H9 (cell line): ENCODE results near the gene FAM221B. TPM values are rescaled to one million over a fixed set of nuclear protein-coding genes. Genes with fewer than 3 reads are reported as not detected.

ENCODE experiments used
- DNase-seq: peaks from one replicate; pipeline ENCODE4 v3.0.0-alpha.2; 2017
- H2AFZ ChIP-seq: one replicate; pipeline ENCODE4 v1.6.1; 2013; ENCODE audit warnings: mild to moderate bottlenecking, low read length, control low read depth, moderate library complexity
- H2AK5ac ChIP-seq: 2 replicates; pipeline ENCODE4 v1.6.1; 2013; ENCODE audit warnings: low read length, control low read depth, mixed read lengths; ENCODE audit not compliant: insufficient read length
- H2BK120ac ChIP-seq: one replicate; pipeline ENCODE4 v1.6.1; 2013; ENCODE audit warnings: low read depth, mild to moderate bottlenecking, low read length, control low read depth, inconsistent platforms; ENCODE audit not compliant: poor library complexity, severe bottlenecking
- H2BK12ac ChIP-seq: 2 replicates; pipeline ENCODE4 v1.6.1; 2013; ENCODE audit warnings: low read length, control low read depth, mixed read lengths, low read depth; ENCODE audit not compliant: insufficient read length
- H2BK15ac ChIP-seq: 2 replicates; pipeline ENCODE4 v1.6.1; 2013; ENCODE audit warnings: low read depth, low read length, control low read depth
- H2BK20ac ChIP-seq: one replicate; pipeline ENCODE4 v1.6.1; 2013; ENCODE audit warnings: low read depth, mild to moderate bottlenecking, low read length, control low read depth, inconsistent platforms; ENCODE audit not compliant: poor library complexity, severe bottlenecking
- H2BK5ac ChIP-seq: 2 replicates; pipeline ENCODE4 v1.6.1; 2013; ENCODE audit warnings: low read length, control low read depth, mixed read lengths; ENCODE audit not compliant: insufficient read length
- H3K14ac ChIP-seq: 2 replicates; pipeline ENCODE4 v1.6.1; 2013; ENCODE audit warnings: low read length, control low read depth; ENCODE audit not compliant: insufficient read depth
- H3K18ac ChIP-seq: 2 replicates; pipeline ENCODE4 v1.6.1; 2013; ENCODE audit warnings: low read depth, mild to moderate bottlenecking, mixed read lengths, low read length, control low read depth; ENCODE audit not compliant: insufficient read length
- H3K23ac ChIP-seq: 2 replicates; pipeline ENCODE4 v1.6.1; 2013; ENCODE audit warnings: low read length, control low read depth, mixed read lengths, low read depth; ENCODE audit not compliant: insufficient read length
- H3K23me2 ChIP-seq: 2 replicates; pipeline ENCODE4 v1.6.1; 2013; ENCODE audit warnings: low read depth, mild to moderate bottlenecking, mixed read lengths, low read length, control low read depth; ENCODE audit not compliant: insufficient read length, poor library complexity, severe bottlenecking
- H3K27ac ChIP-seq: 2 replicates; pipeline ENCODE4 v1.5.1; 2013; ENCODE audit warnings: low read length, control low read depth, mixed read lengths, low read depth; ENCODE audit not compliant: insufficient read length
- H3K27me3 ChIP-seq: 2 replicates; pipeline ENCODE4 v1.6.1; 2013; ENCODE audit warnings: low read length, control low read depth, inconsistent platforms; ENCODE audit not compliant: insufficient read depth
- H3K4ac ChIP-seq: 2 replicates; pipeline ENCODE4 v1.6.1; 2013; ENCODE audit warnings: low read depth, mild to moderate bottlenecking, control low read depth, inconsistent platforms, low read length, moderate library complexity
- H3K4me1 ChIP-seq: 2 replicates; pipeline ENCODE4 v1.6.1; 2013; ENCODE audit warnings: low read length, control low read depth, inconsistent platforms; ENCODE audit not compliant: insufficient read depth
- H3K4me2 ChIP-seq: 2 replicates; pipeline ENCODE4 v1.6.1; 2013; ENCODE audit warnings: low read length, control low read depth, mixed read lengths; ENCODE audit not compliant: insufficient read length, insufficient read depth
- H3K56ac ChIP-seq: 2 replicates; pipeline ENCODE4 v1.6.1; 2013; ENCODE audit warnings: low read depth, mild to moderate bottlenecking, mixed read lengths, low read length, control low read depth; ENCODE audit not compliant: insufficient read length
- H3K79me1 ChIP-seq: 2 replicates; pipeline ENCODE4 v1.6.1; 2013; ENCODE audit warnings: low read depth, mild to moderate bottlenecking, moderate library complexity, low read length, control low read depth, inconsistent platforms; ENCODE audit not compliant: insufficient read depth, poor library complexity, severe bottlenecking
- H3K79me2 ChIP-seq: 2 replicates; pipeline ENCODE4 v1.6.1; 2013; ENCODE audit warnings: low read length, control low read depth, inconsistent platforms; ENCODE audit not compliant: insufficient read depth
- H3K9ac ChIP-seq: 2 replicates; pipeline ENCODE4 v1.6.1; 2013; ENCODE audit warnings: low read length, control low read depth, mixed read lengths; ENCODE audit not compliant: insufficient read length; ENCODE audit errors: extremely low read depth
- H3K9me3 ChIP-seq: one replicate; pipeline ENCODE4 v1.6.1; 2013; ENCODE audit warnings: low read depth, low read length, inconsistent platforms; ENCODE audit not compliant: control insufficient read depth
- H3T11ph ChIP-seq: one replicate; pipeline ENCODE4 v1.6.1; 2013; ENCODE audit warnings: mild to moderate bottlenecking, low read length, control low read depth, inconsistent platforms
- H4K20me1 ChIP-seq: one replicate; pipeline ENCODE4 v1.6.1; 2013; ENCODE audit not compliant: control insufficient read depth, insufficient read length, insufficient read depth
- H4K5ac ChIP-seq: 2 replicates; pipeline ENCODE4 v1.6.1; 2013; ENCODE audit warnings: low read depth, mild to moderate bottlenecking, mixed read lengths, low read length, control low read depth; ENCODE audit not compliant: insufficient read length
- H4K8ac ChIP-seq: replicated peaks from 2 replicates; pipeline ENCODE4 v1.6.1; 2013; ENCODE audit warnings: low read length, control low read depth, mixed read lengths, low read depth; ENCODE audit not compliant: insufficient read length
- H4K91ac ChIP-seq: 2 replicates; pipeline ENCODE4 v1.6.1; 2013; ENCODE audit warnings: low read depth, mild to moderate bottlenecking, moderate library complexity, mixed read lengths, low read length, control low read depth; ENCODE audit not compliant: insufficient read length
- H3K27ac Mint-ChIP-seq, 3 experiments: 2 replicates in 2 of 3; 3 replicates in 1 of 3; pipeline ENCODE4 v1.8.0; 2020 to 2021; ENCODE audit warnings: mixed read lengths in 3 of 3, mild to moderate bottlenecking in 1 of 3, moderate library complexity in 1 of 3
- H3K27me3 Mint-ChIP-seq: 2 replicates; pipeline ENCODE4 v1.8.0; 2021; ENCODE audit warnings: low read depth, mild to moderate bottlenecking, moderate library complexity, mixed read lengths
- H3K36me3 Mint-ChIP-seq, 3 experiments: 2 replicates in 2 of 3; 3 replicates in 1 of 3; pipeline ENCODE4 v1.8.0; 2020 to 2021; ENCODE audit warnings: low read depth in 3 of 3, mixed read lengths in 3 of 3; ENCODE audit not compliant: insufficient read depth in 1 of 3
- H3K4me1 Mint-ChIP-seq, 2 experiments: 2 replicates each; pipeline ENCODE4 v1.8.0; 2020; ENCODE audit warnings: mixed read lengths in 2 of 2
- H3K4me3 Mint-ChIP-seq, 2 experiments: 2 replicates in 1 of 2; 3 replicates in 1 of 2; pipeline ENCODE4 v1.8.0; 2020 to 2021; ENCODE audit warnings: mild to moderate bottlenecking in 2 of 2, mixed read lengths in 2 of 2, moderate library complexity in 1 of 2
- H3K9me3 Mint-ChIP-seq, 2 experiments: 2 replicates in 1 of 2; 3 replicates in 1 of 2; pipeline ENCODE4 v1.8.0; 2020; ENCODE audit warnings: mild to moderate bottlenecking in 2 of 2, mixed read lengths in 2 of 2, moderate library complexity in 1 of 2
- WGBS: extraction: QIAGEN DNeasy Blood & Tissue Kit; methylation state at CpG from one replicate; pipeline ENCODE4 v1.1.7; 2013; ENCODE audit warnings: missing lambda C conversion rate, low lambda C conversion rate, mixed read lengths; ENCODE audit not compliant: insufficient read length; ENCODE audit errors: extremely low coverage; 5-methylcytosine and 5-hydroxymethylcytosine counted together
- total RNA-seq: library from RNA; stranded (reverse); gene quantifications from 2 replicates; pipeline ENCODE4 v1.2.1, GENCODE V29; 2021
- TF ChIP-seq, protein P1 (sequence below): fragments of 200-600 bp; sonication (generic); conservative IDR thresholded peaks from 3 replicates; pipeline ENCODE4 v1.8.0; 2021; ENCODE audit warnings: antibody characterized with exemption, mild to moderate bottlenecking

FAM221B gene
- total RNA-seq, 1 experiment from 2014 or later = not detected

DNA sequence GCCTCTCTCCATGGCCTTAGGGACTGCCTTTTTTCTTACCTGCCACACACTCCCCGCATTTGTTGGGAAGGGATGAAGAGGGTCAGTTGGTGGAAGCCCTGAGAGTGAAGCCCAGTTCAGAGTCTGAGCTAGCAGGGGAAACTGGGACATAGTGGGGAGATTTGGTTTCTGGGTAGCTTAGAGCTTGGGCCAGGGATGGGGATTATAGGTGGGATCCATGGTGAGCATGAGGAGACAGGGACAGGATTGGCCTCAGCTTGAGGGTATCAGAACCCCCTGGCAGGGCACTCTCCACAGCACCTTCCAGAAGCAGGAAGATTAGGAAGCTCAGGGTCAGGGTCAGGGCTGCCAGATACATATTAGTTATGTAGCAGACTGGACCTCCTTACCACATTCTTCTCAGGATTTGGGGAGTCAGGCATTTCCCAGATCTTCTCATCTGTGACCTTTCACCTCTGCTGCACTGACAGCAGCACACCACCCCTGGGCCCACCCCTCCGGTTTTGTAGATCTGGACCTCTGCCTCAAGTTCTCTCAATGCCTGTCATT is 23.8 kb upstream of the FAM221B start:
- no peaks in the 10 kb centered on the region for H3K79me2 ChIP-seq
- no peak overlapping the region for H2AFZ ChIP-seq
- WGBS = no CpG with 5 or more reads among the region's 2 CpGs
- no peak overlapping the region for H3K23ac ChIP-seq
- H3K23me2 ChIP-seq = no peaks in the 10 kb centered on the region
- H2BK5ac ChIP-seq = no peak overlapping the region
- TF ChIP-seq, protein P1, sequence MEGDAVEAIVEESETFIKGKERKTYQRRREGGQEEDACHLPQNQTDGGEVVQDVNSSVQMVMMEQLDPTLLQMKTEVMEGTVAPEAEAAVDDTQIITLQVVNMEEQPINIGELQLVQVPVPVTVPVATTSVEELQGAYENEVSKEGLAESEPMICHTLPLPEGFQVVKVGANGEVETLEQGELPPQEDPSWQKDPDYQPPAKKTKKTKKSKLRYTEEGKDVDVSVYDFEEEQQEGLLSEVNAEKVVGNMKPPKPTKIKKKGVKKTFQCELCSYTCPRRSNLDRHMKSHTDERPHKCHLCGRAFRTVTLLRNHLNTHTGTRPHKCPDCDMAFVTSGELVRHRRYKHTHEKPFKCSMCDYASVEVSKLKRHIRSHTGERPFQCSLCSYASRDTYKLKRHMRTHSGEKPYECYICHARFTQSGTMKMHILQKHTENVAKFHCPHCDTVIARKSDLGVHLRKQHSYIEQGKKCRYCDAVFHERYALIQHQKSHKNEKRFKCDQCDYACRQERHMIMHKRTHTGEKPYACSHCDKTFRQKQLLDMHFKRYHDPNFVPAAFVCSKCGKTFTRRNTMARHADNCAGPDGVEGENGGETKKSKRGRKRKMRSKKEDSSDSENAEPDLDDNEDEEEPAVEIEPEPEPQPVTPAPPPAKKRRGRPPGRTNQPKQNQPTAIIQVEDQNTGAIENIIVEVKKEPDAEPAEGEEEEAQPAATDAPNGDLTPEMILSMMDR = no peak
- H3K18ac ChIP-seq = no peak overlapping the region
- H2BK12ac ChIP-seq = no peak overlapping the region
- H3T11ph ChIP-seq = no peak overlapping the region
- no peaks in the 10 kb centered on the region for H3K4me1 ChIP-seq
- H3K9me3 ChIP-seq = no peaks in the 10 kb centered on the region
- H3K4me3 Mint-ChIP-seq = no peak overlapping the region
- H3K9ac ChIP-seq = no peak overlapping the region
- no peak overlapping the region for H3K4me2 ChIP-seq
- H4K5ac ChIP-seq = no peak overlapping the region
- H3K4me1 Mint-ChIP-seq = no peaks in the 10 kb centered on the region
- H3K4ac ChIP-seq = no peak overlapping the region
- peaks cover 8% of the 10 kb centered on the region for H3K27me3 Mint-ChIP-seq
- H3K27me3 ChIP-seq = no peaks in the 10 kb centered on the region
- H4K20me1 ChIP-seq = no peaks in the 10 kb centered on the region
- H3K9me3 Mint-ChIP-seq = no peaks in the 10 kb centered on the region
- no peak overlapping the region for H2AK5ac ChIP-seq
- H3K56ac ChIP-seq = no peak overlapping the region
- H3K79me1 ChIP-seq = no peaks in the 10 kb centered on the region
- no peak overlapping the region for H3K27ac ChIP-seq
- peaks cover under 1 to 10% (median 6%) of the 10 kb centered on the region in 3 experiments; a peak in 4 of 7 replicates for H3K36me3 Mint-ChIP-seq
- H2BK20ac ChIP-seq = no peak overlapping the region
- no peak overlapping the region for H3K14ac ChIP-seq
- no peak overlapping the region for H2BK120ac ChIP-seq
- no peak overlapping the region for H3K27ac Mint-ChIP-seq
- no peak overlapping the region for H4K91ac ChIP-seq
- peak; percentile 15 for DNase-seq
- H4K8ac ChIP-seq = no peak overlapping the region
- H2BK15ac ChIP-seq = no peak overlapping the region
